BE2C (cell line): ENCODE results near the gene ANLN.
"Not testable (repeated sequence)": the region's sequence is repeated elsewhere in the genome, so short reads cannot be mapped to it uniquely, and the experiment has no call there.

Experiments used
- DNase-seq: peaks from one replicate; pipeline ENCODE4 v3.0.0-alpha.2; 2020
- H3K27me3 ChIP-seq: fragments of 250-450 bp; sonication (Bioruptor Pico); 2 replicates; pipeline ENCODE4 v1.5.1; 2020; ENCODE audit warnings: mild to moderate bottlenecking
- H3K36me3 ChIP-seq: fragments of 250-450 bp; sonication (Bioruptor Pico); 2 replicates; pipeline ENCODE4 v1.5.1; 2020; ENCODE audit warnings: mild to moderate bottlenecking
- H3K4me1 ChIP-seq: fragments of 250-450 bp; sonication (Bioruptor Pico); 2 replicates; pipeline ENCODE4 v1.5.1; 2020
- H3K4me3 ChIP-seq: 2 replicates; pipeline ENCODE4 v1.5.1; 2011; ENCODE audit warnings: low read depth, low read length
- H3K9me3 ChIP-seq: fragments of 250-450 bp; sonication (Bioruptor Pico); 2 replicates; pipeline ENCODE4 v1.5.1; 2020
- TF ChIP-seq, protein P1 (sequence below): IDR thresholded peaks from 2 replicates; pipeline ENCODE4 v1.5.1; 2012; ENCODE audit warnings: mild to moderate bottlenecking, low read depth, low read length

Gene ANLN

DNA sequence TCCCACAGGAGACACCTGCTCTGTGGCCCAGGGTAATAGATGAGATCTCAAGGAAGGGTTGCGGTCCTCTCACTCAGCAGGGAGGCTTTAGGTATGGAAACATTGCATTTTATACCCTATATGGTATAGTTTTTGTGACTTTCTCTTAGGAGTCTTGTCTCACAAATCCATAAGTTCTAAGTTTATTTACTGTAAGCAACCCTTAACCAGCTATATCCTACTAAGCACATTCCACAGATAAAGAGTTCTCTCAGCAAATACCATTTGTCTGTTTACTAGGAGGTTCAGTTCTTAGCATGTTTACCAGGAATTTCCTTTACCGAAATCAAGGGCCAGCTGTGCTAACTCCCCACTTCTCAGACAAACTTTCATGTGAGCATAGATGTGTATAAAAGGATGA is 66.9 kb downstream of the ANLN start:
- TF ChIP-seq, protein P1, sequence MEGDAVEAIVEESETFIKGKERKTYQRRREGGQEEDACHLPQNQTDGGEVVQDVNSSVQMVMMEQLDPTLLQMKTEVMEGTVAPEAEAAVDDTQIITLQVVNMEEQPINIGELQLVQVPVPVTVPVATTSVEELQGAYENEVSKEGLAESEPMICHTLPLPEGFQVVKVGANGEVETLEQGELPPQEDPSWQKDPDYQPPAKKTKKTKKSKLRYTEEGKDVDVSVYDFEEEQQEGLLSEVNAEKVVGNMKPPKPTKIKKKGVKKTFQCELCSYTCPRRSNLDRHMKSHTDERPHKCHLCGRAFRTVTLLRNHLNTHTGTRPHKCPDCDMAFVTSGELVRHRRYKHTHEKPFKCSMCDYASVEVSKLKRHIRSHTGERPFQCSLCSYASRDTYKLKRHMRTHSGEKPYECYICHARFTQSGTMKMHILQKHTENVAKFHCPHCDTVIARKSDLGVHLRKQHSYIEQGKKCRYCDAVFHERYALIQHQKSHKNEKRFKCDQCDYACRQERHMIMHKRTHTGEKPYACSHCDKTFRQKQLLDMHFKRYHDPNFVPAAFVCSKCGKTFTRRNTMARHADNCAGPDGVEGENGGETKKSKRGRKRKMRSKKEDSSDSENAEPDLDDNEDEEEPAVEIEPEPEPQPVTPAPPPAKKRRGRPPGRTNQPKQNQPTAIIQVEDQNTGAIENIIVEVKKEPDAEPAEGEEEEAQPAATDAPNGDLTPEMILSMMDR = no peak
- no peaks in the 10 kb centered on the region for H3K4me1 ChIP-seq
- DNase-seq = no peak

GRCh38 chr7:36459236-36459960 is 69.7 kb downstream of the ANLN start:
- no peaks in the 10 kb centered on the region for H3K4me1 ChIP-seq

More for the DNA sequence above, 66.9 kb downstream of the ANLN start:
- Histone ChIP-seq H3K4me3 (no peak overlapping the region), H3K9me3 (no peaks in the 10 kb centered on the region), H3K36me3 (peaks cover 25% of the 10 kb centered on the region), H3K27me3 (no peaks in the 10 kb centered on the region)

GRCh38 chr7:36460811-36461429 is 71.3 kb downstream of the ANLN start:
- Histone ChIP-seq H3K4me1 (no peaks in the 10 kb centered on the region), H3K4me3 (no peak overlapping the region), H3K36me3 (no peaks in the 10 kb centered on the region), H3K27me3 (no peaks in the 10 kb centered on the region), H3K9me3 (no peaks in the 10 kb centered on the region)
- TF ChIP-seq, protein P1 = no peak
- DNase-seq = no peak

More at GRCh38 chr7:36459236-36459960, 69.7 kb downstream of the ANLN start:
- TF ChIP-seq, protein P1 = no peak
- Histone ChIP-seq H3K27me3 (no peaks in the 10 kb centered on the region), H3K36me3 (peaks cover 5% of the 10 kb centered on the region), H3K4me3 (no peak overlapping the region), H3K9me3 (no peaks in the 10 kb centered on the region)
- no peak for DNase-seq

DNA sequence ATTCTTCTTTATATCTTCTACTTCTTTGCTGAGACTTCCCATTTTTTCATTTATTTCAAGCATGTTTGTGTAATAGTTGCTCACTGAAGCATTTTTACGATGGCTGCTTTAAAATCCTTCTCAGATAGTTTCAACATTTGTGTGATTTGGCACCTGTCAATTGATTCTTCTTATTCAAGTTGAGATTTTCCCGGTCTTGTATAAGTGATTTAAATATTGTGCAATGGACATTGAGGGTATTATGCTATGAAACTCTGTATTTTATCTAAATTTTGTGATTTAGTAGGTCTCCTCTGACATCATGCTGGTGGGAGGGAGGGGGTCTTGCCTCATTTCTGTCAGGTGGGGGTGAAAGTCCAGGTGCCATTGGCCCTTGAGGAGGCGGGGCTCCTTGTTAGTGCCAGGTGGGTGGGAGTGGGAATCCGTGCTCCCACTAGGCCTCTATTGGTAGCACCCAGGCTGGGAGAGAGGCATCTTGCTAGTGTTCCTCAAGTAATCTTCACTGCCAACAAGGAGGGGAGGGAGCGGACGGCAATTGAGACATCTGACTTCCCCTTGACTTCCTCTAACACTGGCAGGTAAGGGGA is 73.0 kb downstream of the ANLN start:
- TF ChIP-seq, protein P1 = no peak
- no peak for DNase-seq
- Histone ChIP-seq H3K36me3 (no peaks in the 10 kb centered on the region), H3K4me3 (no peak overlapping the region), H3K4me1 (peaks cover 3% of the 10 kb centered on the region; the same call in 1 of the 2 replicates), H3K9me3 (no peaks in the 10 kb centered on the region), H3K27me3 (no peaks in the 10 kb centered on the region)

DNA sequence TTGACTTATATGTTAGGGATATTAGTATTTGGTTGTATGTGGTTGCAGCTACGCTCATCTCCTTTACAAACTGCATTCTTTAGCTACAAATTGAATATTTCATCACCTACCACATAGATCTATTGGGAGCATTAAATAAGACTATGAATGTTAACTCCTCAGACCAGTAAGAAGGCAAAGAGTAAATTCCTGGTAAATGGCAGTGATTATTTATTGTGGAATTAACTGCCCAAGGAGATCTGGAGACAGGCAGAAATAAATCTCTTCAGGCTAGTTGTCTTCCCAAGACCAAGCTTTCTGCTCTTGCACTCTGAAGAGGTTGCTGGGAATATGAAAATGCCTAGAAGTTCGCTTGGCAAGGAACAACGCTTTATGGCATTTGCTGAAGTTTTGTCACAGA is 74.6 kb downstream of the ANLN start:
- DNase-seq = no peak
- Histone ChIP-seq H3K9me3 (no peaks in the 10 kb centered on the region), H3K4me3 (no peak overlapping the region), H3K4me1 (peaks cover 8% of the 10 kb centered on the region), H3K36me3 (no peaks in the 10 kb centered on the region), H3K27me3 (no peaks in the 10 kb centered on the region)
- TF ChIP-seq, protein P1 = no peak

DNA sequence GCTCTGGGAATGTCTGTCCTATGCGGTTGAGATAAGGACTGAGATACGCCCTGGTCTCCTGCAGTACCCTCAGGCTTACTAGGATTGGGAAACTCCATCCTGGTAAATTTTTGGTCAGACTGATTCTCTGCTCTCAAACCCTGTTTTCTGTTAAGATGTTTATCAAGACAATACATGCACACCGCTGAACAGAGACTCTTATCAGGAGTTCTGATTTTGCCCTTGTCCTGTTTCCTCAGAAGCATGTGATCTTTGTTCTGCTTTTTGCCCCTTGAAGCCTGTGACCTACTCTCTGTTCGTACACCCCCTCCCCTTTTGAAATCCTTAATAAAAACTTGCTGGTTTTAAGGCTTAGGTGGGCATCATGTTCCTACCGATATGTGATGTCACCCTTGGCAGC is 76.3 kb downstream of the ANLN start:
- not testable (repeated sequence) for H3K27me3 ChIP-seq, H3K36me3 ChIP-seq, H3K4me1 ChIP-seq, H3K4me3 ChIP-seq, H3K9me3 ChIP-seq, DNase-seq
